GM18526 (cell line): ENCODE data around the gene NHSL2.

Experiments
- POLR2A ChIP-seq: IDR thresholded peaks from 3 replicates; pipeline ENCODE4 v1.6.1; 2011; ENCODE audit not compliant: insufficient read length; ENCODE audit errors: extremely low read depth

The NHSL2 gene

DNA sequence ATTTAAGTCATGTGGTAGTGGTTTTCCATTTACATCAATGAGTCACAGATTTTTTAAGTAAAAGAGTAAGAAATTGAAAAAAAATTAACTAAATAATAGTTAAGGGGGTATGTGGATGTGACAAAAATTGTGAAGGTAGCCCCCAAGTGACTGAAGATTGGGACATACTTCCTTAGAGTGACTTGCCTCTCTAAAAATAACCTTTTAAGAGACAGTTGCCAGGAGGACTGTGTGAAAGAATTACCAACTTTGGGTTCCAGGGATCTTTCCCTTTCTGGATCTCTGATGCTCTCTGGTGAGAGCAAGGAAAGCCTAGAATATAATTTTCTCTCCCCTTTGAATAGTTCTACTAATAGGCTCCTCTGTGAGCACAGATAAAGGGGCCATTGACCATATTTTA lies 42.7 kb downstream of the NHSL2 start:
- no peak for TF ChIP-seq POLR2A

DNA sequence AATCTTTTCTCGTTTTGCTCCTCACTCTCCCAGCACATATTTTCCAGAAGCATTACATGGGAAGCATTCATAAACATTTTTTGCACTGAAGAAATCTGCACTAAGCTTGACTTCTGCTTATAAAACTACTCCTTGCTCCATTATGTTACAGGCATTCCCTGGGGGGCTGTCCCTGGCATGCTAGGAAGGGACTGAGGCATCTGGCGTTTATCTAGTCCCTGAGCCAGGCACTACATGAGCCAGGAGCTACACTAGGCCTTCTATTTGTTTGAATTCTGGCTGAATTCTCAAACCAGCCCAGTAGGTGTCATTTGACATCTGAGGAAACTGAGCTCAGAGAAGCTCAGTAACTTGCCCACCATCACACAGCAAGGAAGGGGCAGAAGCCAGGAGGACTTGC lies 43.3 kb downstream of the NHSL2 start:
- no peak for TF ChIP-seq POLR2A

DNA sequence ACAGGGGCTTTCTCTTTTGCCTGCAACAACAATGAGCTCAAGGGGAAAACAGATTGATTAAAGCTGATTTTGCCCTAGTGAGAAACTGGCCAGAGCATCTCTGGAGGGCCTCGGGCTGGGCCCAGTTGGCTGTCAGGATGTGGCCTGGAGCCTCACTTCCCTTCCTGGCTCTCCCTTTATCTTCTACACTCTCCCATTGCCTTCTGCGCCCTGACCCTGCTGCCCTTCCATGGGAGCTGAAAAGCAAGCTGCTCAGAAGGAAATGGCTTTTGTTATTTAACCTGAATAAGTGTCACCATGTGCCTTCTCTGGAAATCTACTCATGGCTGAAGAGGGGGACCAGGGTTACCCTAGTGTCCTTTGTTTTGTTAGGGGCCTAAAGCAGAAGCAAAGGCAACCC lies 43.8 kb downstream of the NHSL2 start:
- TF ChIP-seq POLR2A = no peak

DNA sequence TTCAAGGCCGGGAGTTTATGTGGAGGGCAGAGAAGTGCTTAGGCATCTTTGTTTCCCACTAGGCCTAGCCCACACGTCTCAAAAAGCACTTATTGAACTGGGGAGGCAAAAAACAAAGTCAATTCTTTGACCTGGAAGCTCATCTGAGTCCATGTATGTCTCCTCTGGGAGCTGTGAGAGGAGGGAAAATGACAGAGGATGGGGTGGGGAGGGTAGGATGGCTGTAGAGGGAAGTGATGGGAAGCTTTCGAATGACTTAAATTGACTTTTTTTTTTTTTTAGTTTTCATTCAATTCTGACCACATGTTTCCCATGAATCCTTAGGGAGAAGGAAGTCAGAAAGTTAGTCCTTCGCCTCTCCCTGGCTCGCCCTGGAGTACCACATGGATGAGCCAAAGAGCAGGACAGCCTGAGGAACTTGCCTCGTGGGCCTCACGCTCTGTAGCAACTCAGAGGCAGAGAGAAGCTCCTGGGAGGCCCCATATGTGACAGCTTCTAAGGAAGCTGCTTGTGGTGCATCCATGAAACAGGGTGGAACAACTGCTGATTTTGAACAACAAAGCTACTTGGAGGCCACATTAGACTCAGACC lies 45.0 kb downstream of the NHSL2 start:
- no peak for TF ChIP-seq POLR2A

DNA sequence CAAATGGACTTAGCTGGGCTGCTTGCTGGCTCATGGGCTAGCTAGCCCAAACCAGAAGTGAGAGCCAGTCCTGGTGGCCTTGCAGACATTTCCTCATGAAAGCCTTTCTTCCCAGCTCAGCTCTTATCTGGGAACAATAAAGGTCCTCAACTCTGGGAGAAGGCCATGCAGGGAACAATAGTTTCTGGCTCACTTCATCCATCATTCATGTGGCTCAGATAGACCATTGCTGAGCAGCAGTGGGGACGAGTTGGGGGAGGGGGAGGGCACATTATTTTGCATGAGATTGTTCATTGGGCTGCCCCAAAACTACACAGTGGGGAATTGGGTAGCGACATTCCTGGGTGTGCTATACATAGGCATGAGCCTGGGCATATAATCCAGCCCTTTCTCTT lies 47.6 kb downstream of the NHSL2 start:
- no peak for TF ChIP-seq POLR2A

DNA sequence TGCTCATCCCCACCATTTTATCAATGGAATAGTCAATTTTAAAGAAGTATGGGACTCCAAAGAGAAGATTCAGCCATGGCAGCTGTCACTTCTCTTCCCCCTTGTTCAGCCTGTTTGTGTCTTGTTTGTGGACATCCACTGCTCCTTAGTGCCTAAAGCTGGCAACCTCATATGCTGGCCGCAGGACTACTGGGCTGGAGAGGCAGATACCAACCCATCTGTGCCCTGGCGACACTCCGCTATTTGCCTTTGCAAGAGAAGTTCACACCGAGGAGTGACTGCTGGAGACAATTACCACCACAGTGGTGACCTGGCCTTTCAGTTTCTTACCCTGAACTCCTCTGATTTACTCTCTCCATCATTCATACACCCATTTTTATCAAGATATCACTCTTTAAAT lies 64.3 kb downstream of the NHSL2 start:
- TF ChIP-seq POLR2A = no peak

DNA sequence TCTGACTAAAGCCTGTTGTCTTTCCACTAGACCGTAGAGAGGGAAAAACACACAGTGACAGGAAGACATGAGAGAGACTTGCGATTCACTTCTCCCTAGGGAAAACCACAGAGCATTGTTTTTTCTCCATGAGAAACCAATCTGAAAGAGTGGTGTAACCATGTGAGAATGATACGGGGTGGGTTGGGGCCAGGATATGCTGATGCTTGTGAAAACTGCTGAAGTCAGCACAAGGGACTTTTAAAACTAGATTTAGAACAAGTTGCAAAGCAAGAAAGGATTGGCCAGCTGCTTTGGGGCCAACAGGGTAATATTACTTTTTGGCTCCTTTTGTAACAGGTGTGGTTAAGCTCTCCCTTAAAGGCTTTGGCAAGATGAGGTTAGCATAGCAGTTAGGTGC lies 66.1 kb downstream of the NHSL2 start:
- TF ChIP-seq POLR2A = no peak

DNA sequence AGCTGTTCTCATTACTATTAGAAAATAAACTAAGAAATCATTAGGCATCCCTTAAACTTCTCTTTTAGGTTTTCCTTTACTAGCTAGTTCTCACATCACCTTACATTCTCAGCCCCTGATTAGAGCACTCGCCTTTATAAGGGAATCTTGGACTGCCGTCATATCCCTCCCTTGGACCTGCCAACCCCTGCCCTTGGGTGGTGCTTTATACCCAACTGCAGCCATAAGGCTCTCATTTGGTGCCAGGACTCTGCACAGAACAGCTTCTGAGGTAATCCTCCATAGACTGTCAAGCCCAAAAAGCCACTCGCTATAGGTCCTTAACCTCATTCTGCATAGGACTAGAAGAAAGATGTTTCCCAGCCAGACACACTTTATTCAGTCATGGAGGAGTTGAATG lies 67.5 kb downstream of the NHSL2 start:
- no peak for TF ChIP-seq POLR2A

DNA sequence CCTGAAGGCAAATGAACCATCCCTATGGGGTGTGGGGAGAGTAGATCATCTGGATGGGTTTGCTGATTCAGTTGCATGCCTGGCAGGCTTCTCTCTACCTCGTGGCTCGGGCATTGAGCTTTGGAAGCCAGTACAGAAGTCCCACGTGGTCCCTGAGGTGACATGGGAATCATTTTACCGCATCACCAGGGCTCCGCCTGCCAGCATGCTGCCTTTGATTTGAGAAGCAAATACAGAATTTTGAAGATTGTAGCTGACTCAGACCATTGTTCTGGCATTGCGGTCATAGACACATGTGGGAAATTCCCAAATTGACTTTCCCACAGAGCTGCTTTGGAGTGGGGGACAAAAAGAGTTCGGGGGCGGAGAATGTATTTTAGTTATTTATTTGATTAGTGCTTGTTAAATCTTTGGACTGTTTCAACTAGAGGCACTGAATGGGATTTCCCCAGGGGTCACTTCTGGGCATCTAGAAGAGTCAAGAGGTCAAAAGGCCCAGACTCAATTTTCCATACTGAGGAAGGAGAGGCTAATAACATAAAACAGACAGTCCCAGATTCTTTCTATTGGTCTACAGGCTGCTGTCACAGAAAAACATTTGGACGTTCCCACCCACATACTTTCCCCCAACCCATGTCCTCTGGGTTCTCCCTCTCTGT lies 79.3 kb downstream of the NHSL2 start:
- no peak for TF ChIP-seq POLR2A

DNA sequence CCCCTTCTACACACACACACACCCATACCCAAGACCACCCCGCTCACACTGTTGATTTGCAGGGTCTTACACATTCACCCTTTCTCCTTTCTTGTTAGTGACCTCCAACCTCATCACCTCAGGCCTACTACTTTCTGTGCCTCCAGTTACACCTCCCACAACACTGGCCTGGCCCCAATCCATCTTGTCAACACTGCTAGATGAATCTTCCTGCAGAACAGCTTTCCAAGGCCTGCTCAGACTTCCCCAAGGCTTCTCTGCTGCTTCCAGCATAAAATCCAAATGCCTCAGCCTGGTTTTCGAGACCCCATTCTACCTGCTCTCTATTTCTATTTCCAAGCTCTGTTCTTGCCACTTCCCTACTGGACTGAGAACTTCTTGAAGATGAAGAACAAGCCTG lies 79.9 kb downstream of the NHSL2 start:
- no peak for TF ChIP-seq POLR2A

DNA sequence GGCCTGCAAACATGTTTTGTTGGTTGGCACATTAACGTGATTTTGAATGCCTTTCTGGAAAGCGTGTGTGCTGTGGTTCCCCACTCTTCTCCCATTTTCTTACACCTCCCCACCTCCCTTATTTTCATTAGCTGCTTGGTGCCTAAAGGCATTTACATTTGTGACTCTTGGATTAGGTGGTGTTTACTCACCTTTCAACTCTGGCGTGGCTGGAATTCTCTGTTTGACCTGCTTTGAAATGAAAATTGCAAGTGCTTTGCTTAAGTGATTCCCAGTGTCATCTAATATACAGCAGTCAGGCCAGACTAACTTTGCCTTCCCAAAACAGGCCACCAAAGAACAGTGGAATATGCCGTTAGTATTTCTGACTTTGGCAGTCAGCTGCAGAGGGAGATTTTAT lies 80.5 kb downstream of the NHSL2 start:
- no peak for TF ChIP-seq POLR2A

DNA sequence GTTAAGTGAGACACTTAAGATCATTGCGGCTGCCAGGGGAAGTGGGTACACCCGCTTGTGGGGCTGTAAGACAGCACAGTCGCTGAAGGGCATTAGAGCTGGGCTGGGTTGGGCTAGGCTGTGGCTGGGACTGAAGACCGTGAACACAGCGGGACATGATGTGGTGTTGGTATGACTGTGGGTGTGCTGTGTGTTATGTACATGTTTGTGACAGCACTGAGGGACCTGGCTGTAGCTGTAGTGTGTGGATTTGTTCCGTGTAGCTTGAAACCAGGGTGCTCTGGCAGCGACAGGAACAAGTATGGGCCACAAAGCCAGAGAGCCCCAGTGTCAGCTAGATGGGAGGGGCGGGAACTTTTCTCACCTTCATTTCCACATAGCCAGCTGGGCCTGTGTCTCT lies 82.1 kb downstream of the NHSL2 start:
- TF ChIP-seq POLR2A = no peak

DNA sequence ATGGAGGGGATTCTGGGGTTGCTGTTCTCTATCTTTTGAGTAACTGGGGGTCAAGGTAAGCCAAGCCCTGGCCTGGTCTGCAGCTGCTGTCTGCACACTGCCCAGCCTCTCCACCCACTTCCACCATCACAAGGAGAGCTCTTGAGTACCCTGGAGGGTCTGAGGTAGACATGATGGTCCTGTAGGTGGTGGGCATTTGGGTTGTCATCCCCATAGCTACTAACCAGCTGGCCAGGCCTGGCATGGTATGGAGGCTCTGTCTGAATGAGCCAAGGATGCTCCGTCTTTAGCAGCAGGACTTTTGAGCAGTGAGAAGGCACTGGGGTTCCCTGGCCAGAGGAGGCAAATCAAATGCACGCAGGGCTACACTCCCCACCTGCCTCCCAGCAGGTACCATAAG lies 82.7 kb downstream of the NHSL2 start:
- TF ChIP-seq POLR2A = no peak

DNA sequence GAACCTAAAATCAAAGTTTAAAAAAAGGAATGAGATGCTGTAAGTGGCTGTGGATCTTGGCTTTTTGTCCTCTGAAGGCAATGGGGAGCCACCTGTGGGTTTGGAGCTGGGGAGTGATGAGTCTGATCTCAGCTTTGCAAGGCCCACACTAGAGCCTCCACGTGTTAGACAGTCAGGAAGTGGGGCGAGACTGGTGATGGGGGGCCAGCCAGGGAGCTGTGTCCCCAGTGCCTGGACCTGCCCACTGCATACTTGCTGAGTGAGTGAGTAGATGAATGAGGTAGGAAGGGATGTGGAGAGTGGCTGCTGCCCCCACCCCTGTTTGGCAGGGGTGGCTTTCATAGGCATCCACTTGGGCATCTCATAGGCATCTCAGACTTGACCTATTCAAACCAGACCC lies 84.0 kb downstream of the NHSL2 start:
- TF ChIP-seq POLR2A = no peak

DNA sequence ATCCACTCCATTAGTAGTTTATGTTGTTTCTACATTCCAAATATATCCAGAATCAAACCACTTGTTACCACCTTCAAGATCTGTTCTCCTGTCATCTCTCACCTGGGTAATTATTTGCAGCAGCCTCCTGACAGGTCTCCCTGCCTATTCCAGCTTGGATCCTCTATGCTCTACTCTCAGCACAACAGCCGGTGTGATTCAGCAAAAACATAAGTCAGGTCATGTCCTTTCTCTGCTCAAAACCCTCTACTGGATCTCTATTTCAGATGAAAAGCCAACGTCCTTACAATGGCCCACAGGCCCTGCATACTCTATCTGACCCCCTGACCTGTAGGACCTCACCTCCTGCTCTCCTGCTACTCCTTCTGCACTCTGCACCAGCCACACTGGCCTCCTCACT lies 84.5 kb downstream of the NHSL2 start:
- no peak for TF ChIP-seq POLR2A

DNA sequence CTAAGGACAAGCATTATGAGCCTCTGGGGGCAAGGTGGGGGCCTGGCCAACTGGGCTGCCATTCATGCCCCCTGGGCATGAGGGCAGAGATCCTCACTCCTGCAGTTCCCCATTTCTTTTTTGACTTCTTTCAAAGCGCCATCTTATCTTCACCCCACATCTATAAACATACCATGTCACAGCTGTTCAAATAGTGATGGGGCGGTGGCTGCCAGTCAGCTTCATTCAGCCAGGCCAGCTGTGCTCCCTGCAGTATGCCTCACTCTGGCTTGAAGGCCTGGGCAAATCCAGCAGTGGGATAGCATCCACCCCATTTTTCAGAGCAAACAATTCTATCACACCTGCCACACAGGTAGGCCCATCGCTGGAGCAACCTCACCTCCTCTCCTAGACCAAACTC lies 85.5 kb downstream of the NHSL2 start:
- no peak for TF ChIP-seq POLR2A

DNA sequence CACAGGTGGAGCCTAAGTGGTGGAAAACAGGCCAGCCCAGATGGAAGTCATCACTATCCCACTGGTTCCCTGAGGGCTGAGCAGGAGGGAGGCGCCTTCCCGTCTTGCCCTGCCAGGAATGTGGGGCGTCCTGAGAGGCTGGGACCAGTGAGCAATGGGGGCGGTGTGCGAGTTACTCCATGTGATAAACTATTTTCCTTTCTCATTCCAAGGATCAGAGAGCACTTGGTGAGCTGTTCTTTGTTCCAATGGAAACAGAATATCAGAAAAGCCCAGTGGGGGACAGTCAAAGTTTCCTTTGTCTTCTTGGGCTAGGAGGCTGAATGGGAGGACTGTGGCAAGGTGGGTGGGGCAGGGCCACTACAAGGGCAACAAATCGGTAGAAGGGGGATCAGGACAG lies 86.2 kb downstream of the NHSL2 start:
- TF ChIP-seq POLR2A = no peak

DNA sequence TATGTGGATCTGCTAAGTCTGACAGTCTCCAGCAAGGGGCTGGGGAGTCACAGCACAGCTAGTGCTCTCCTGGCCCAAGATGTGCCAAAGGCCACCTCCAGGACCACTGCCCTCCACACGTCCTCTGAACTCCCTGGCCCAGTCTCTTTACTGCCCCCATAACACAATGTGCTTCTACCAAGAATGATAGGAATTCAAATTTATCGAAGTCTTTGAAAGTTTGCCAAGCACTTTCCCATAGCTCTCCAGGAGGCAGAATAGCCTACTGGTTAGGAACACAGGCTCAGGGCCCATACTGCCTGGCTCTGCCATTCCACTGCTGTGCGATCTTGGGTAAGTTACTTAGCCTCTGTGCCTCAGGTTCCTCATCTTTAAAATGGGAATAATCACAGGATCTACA lies 86.7 kb downstream of the NHSL2 start:
- TF ChIP-seq POLR2A = no peak

DNA sequence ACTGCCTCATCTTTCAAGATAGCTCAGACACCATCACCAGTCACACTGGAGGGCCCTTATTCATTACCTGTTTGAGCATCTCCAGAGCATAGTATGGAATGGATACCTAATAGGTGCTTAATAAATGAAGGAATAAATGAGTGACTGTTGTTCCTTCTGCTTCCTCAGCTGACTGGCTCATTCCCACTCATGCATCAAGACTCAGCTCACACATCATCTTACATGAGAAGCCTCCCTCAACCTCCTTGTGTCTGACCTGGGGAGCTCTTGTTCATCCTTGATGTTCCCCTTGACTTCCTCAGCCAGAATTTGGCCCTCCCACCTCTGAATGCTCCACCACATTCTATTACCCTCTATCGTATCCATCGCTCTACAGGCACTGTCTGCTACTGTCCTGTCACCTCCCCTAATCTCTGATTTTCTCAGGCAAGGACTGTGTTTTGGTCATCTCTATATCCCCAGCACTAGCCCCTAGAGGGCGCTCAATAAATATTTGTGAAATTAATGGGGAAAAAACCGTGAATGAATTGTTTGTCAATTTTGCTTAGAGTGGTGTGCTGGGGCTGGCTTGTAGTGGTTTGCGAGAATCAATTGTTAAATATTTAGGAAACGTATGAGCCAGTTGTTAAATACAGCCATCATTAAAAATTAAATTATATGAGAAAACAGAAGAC lies 88.3 kb downstream of the NHSL2 start:
- TF ChIP-seq POLR2A = no peak
